ENCODE measurements around the gene ADAMTS12. TPM values are rescaled to one million over a fixed set of nuclear protein-coding genes. Genes with fewer than 3 reads are reported as not detected.

ADAMTS12 gene
- total and polyA plus RNA-seq, 10 of the 15 experiments (the other 5 are each of a cell fraction or from before 2014, with no cell fraction given): 0.11 to 35.8 (median 20.7) TPM

GRCh38 chr5:33719769-33720168, 172.0 kb downstream of the ADAMTS12 start (continued):
- TF ChIP-seq CTCF (IDR thresholded peaks at IDR 0.05 in 2 of 3, conservative IDR thresholded peaks at IDR 0.05 in 1 of 3; ENCODE audit: control insufficient read depth in 2 of 3, extremely low read depth in 1 of 3, insufficient read depth in 1 of 3, low read depth in 3 of 3, low read length in 3 of 3): no peak

GRCh38 chr5:33715661-33716060, 176.1 kb downstream of the ADAMTS12 start:
- ChIA-PET CTCF (interaction anchor here (1.4 kb wide), 1 partner anchor 12 kb away, joined by 3 read pairs; no protein-coding TSS in a partner anchor), RAD21 (ENCODE audit: unreplicated experiment) (no interaction called here), SMC1A (ENCODE audit: uncharacterized antibody, unreplicated experiment) (no interaction called here), POLR2A (no interaction called here)
- BruUV-seq (replicated peaks): no TSS peak
- H3K4me3 ChIP-seq: no peak overlapping the region
- H2AFZ ChIP-seq (ENCODE audit: control insufficient read depth, low read depth, low read length): no peak overlapping the region
- H3K9me3 ChIP-seq (replicated peaks; ENCODE audit: control insufficient read depth, insufficient read depth, low read length): peaks cover 2% of the 10 kb centered on the region; the same call in 2 of the 3 replicates
- H4K20me1 ChIP-seq (ENCODE audit: control insufficient read depth, insufficient read depth): no peaks in the 10 kb centered on the region
- H3K4me1 ChIP-seq (ENCODE audit: control insufficient read depth, insufficient read depth, low read length): peaks cover 12% of the 10 kb centered on the region; the same call in 1 of the 2 replicates
- intact Hi-C loops (cut with micrococcal nuclease; ENCODE audit: unreplicated experiment) (no loop called here), in situ Hi-C loops (cut with MboI) (no loop called here)
- H3K27ac ChIP-seq (ENCODE audit: control insufficient read depth, insufficient read depth): no peak overlapping the region
- 0% methylated on average over 1 of the region's 1 CpG for WGBS (ENCODE audit: insufficient coverage, insufficient replicate concordance, low lambda C conversion rate, missing lambda C conversion rate)
- FAIRE-seq (no peak), ATAC-seq (no peak), DNase-seq (ENCODE audit: low read depth, low spot score) (no peak)
- no peak overlapping the region for H3K9ac ChIP-seq (ENCODE audit: control insufficient read depth, insufficient read depth, low read length)
- no peak overlapping the region for H3K4me2 ChIP-seq (ENCODE audit: control insufficient read depth, insufficient read depth)
- no peaks in the 10 kb centered on the region for H3K36me3 ChIP-seq (ENCODE audit: control insufficient read depth in 2 of 2, insufficient read depth in 2 of 2, low read length in 1 of 2)
- H3K27me3 ChIP-seq (replicated peaks in 1 of 2; ENCODE audit: control insufficient read depth in 2 of 2, insufficient read depth in 2 of 2, low read length in 1 of 2): no peaks in the 10 kb centered on the region
- H3K79me2 ChIP-seq (ENCODE audit: control insufficient read depth, insufficient read depth, low read length): no peaks in the 10 kb centered on the region
- TF ChIP-seq ZNF687 (IDR thresholded peaks at IDR 0.05): no peak
- TF ChIP-seq BCLAF1 (IDR thresholded peaks at IDR 0.05): no peak
- TF ChIP-seq JUNB (IDR thresholded peaks at IDR 0.05): no peak
- no peak for TF ChIP-seq CTCF (IDR thresholded peaks at IDR 0.05 in 2 of 3, conservative IDR thresholded peaks at IDR 0.05 in 1 of 3; ENCODE audit: control insufficient read depth in 2 of 3, extremely low read depth in 1 of 3, insufficient read depth in 1 of 3, low read depth in 3 of 3, low read length in 3 of 3)
- no peak for TF ChIP-seq RCOR1 (conservative IDR thresholded peaks at IDR 0.05; ENCODE audit: low read depth, low read length)
